PC-9 (cell line): Measurements from ENCODE around the gene DNAH2. TPM values are rescaled to one million over a fixed set of nuclear protein-coding genes. Genes with fewer than 3 reads are reported as not detected.

Experiments
- BruUV-seq: library from RNA; stranded (reverse); fragments of 400-500 nt; replicated peaks from 2 replicates; lab custom pipeline; 2021; lab: Mats Ljungman, UMichigan
- CTCF ChIA-PET: fragments of 300-600 bp; sonication (Branson Sonifier 250); formaldehyde crosslinking; loops from one replicate; lab custom pipeline; 2022; ENCODE audit warnings: antibody characterized with exemption; lab: Charles Lee
- POLR2A ChIA-PET: fragments of 300-600 bp; sonication (Branson Sonifier 250); formaldehyde crosslinking; loops from one replicate; lab custom pipeline; 2022; ENCODE audit warnings: antibody characterized with exemption; ENCODE audit not compliant: unreplicated experiment; lab: Charles Lee
- DNase-seq, 2 experiments: peaks; one replicate each; pipeline versions ENCODE4 v3.0.0 to v3.0.0-alpha.2; 2015 to 2022; ENCODE audit warnings: mixed read lengths in 1 of 2
- H2AFZ ChIP-seq: fragments of 200-600 bp; sonication (generic); 2 replicates; pipeline ENCODE4 v1.8.1; 2017; ENCODE audit warnings: antibody characterized with exemption
- H3F3A ChIP-seq: fragments of 200-600 bp; sonication (generic); 2 replicates; pipeline ENCODE4 v1.8.1; 2017; ENCODE audit warnings: antibody characterized with exemption, mild to moderate bottlenecking, low read depth; ENCODE audit not compliant: insufficient read depth
- H3K27ac ChIP-seq: fragments of 200-600 bp; sonication (generic); 2 replicates; pipeline ENCODE4 v1.6.1; 2016; ENCODE audit warnings: mixed run types
- H3K27me3 ChIP-seq: fragments of 200-600 bp; sonication (generic); 2 replicates; pipeline ENCODE4 v1.6.1; 2016; ENCODE audit warnings: low read depth, mixed run types; ENCODE audit not compliant: insufficient read depth
- H3K36me3 ChIP-seq: fragments of 200-600 bp; sonication (generic); 2 replicates; pipeline ENCODE4 v1.6.1; 2016; ENCODE audit warnings: low read depth, mixed run types
- H3K4me1 ChIP-seq: fragments of 200-600 bp; sonication (generic); replicated peaks from 2 replicates; pipeline ENCODE4 v1.6.1; 2016; ENCODE audit warnings: mixed run types; ENCODE audit not compliant: insufficient read depth
- H3K4me2 ChIP-seq: fragments of 200-600 bp; sonication (generic); 2 replicates; pipeline ENCODE4 v1.6.1; 2017; ENCODE audit warnings: mixed run types
- H3K4me3 ChIP-seq: fragments of 200-600 bp; sonication (generic); 2 replicates; pipeline ENCODE4 v1.6.1; 2016; ENCODE audit warnings: mixed run types
- H3K79me2 ChIP-seq: fragments of 200-600 bp; sonication (generic); 2 replicates; pipeline ENCODE4 v1.6.1; 2017; ENCODE audit warnings: low read depth, mixed run types
- H3K9me2 ChIP-seq: fragments of 200-600 bp; sonication (generic); 2 replicates; pipeline ENCODE4 v1.8.1; 2017; ENCODE audit warnings: mild to moderate bottlenecking; ENCODE audit not compliant: insufficient read depth
- H3K9me3 ChIP-seq: fragments of 200-600 bp; sonication (generic); 2 replicates; pipeline ENCODE4 v1.8.1; 2016; ENCODE audit warnings: low read depth; ENCODE audit not compliant: insufficient read depth
- H4K20me1 ChIP-seq: fragments of 200-600 bp; sonication (generic); 2 replicates; pipeline ENCODE4 v1.8.1; 2017; ENCODE audit not compliant: insufficient read depth
- CTCF ChIP-seq: fragments of 200-600 bp; sonication (generic); conservative IDR thresholded peaks from 2 replicates; pipeline ENCODE4 v1.6.1; 2017; ENCODE audit warnings: mixed run types, antibody characterized with exemption, mild to moderate bottlenecking, moderate library complexity
- EZH2 ChIP-seq: fragments of 200-600 bp; sonication (generic); IDR thresholded peaks from 2 replicates; pipeline ENCODE4 v1.8.0; 2017; ENCODE audit warnings: antibody characterized with exemption, low read depth
- intact Hi-C: fragments of 100-400 bp; cut with micrococcal nuclease; formaldehyde crosslinking; loops from one replicate; pipeline ENCODE4 v1.10.0; 2022; ENCODE audit not compliant: unreplicated experiment
- total RNA-seq: library from RNA; stranded (reverse); gene quantifications from 2 replicates; pipeline ENCODE4 v1.2.3, GENCODE V29; 2021

The DNAH2 gene
- total RNA-seq, 1 experiment from 2014 or later: 10.6 TPM

GRCh38 chr17:7721612-7722011, 4.1 kb downstream of the DNAH2 start:
- H3K27me3 ChIP-seq: no peaks in the 10 kb centered on the region
- H3K27ac ChIP-seq: no peak overlapping the region
- no peak overlapping the region for H3K4me2 ChIP-seq
- peaks cover under 1% of the 10 kb centered on the region; the same call in 1 of the 2 replicates for H3K4me1 ChIP-seq
- H3F3A ChIP-seq: peaks cover 2% of the 10 kb centered on the region; the same call in 1 of the 2 replicates
- H3K79me2 ChIP-seq: no peaks in the 10 kb centered on the region
- no peak overlapping the region for H3K4me3 ChIP-seq
- BruUV-seq: no TSS peak
- no peak for TF ChIP-seq CTCF
- no peak for TF ChIP-seq EZH2
- H3K36me3 ChIP-seq: no peaks in the 10 kb centered on the region
- no peaks in the 10 kb centered on the region for H3K9me2 ChIP-seq
- POLR2A ChIA-PET: no interaction called here
- no peaks in the 10 kb centered on the region for H3K9me3 ChIP-seq
- intact Hi-C loops: no loop called here
- H4K20me1 ChIP-seq: no peaks in the 10 kb centered on the region
- CTCF ChIA-PET: interaction anchor here (0.7 kb wide), 1 partner anchor 78 kb away, joined by 7 read pairs; no protein-coding TSS in a partner anchor
- no peak for DNase-seq
- H2AFZ ChIP-seq: no peak overlapping the region

GRCh38 chr17:7727886-7728285, 10.3 kb downstream of the DNAH2 start:
- Histone ChIP-seq H3K9me2 (no peaks in the 10 kb centered on the region), H3K4me2 (no peak overlapping the region), H2AFZ (no peak overlapping the region), H4K20me1 (no peaks in the 10 kb centered on the region), H3K4me3 (no peak overlapping the region), H3K27ac (no peak overlapping the region), H3K9me3 (no peaks in the 10 kb centered on the region), H3K4me1 (no peaks in the 10 kb centered on the region), H3K36me3 (no peaks in the 10 kb centered on the region), H3F3A (no peaks in the 10 kb centered on the region), H3K79me2 (no peaks in the 10 kb centered on the region), H3K27me3 (no peaks in the 10 kb centered on the region)
- TF ChIP-seq EZH2 (no peak), CTCF (no peak)
- ChIA-PET CTCF (no interaction called here), POLR2A (no interaction called here)
- intact Hi-C loops: no loop called here
- no peak for DNase-seq
- BruUV-seq: no TSS peak

- H3F3A ChIP-seq: no peaks in the 10 kb centered on the region
These were observed 12.3 kb downstream of the DNAH2 start for GRCh38 chr17:7729816-7730215.

More at GRCh38 chr17:7729816-7730215, 12.3 kb downstream of the DNAH2 start:
- no peak for DNase-seq
- CTCF ChIA-PET: interaction anchor here (0.6 kb wide), 1 partner anchor 448 kb away, joined by 4 read pairs; no protein-coding TSS in a partner anchor
- Histone ChIP-seq H3K4me2 (no peak overlapping the region), H3K9me3 (no peaks in the 10 kb centered on the region), H4K20me1 (no peaks in the 10 kb centered on the region), H3K4me1 (no peaks in the 10 kb centered on the region), H2AFZ (no peak overlapping the region), H3K4me3 (no peak overlapping the region), H3K9me2 (no peaks in the 10 kb centered on the region), H3K79me2 (no peaks in the 10 kb centered on the region), H3K27me3 (no peaks in the 10 kb centered on the region), H3K27ac (no peak overlapping the region), H3K36me3 (no peaks in the 10 kb centered on the region)
- no peak for TF ChIP-seq EZH2
- TF ChIP-seq CTCF: no peak
- BruUV-seq: no TSS peak
- POLR2A ChIA-PET: no interaction called here
- intact Hi-C loops: no loop called here
